ENCODE results near the gene SLC12A7.

Gene SLC12A7

GRCh38 chr5:1053391-1054017 is 58.4 kb downstream of the SLC12A7 start:
- Histone ChIP-seq H3K9me3 (ENCODE audit: control insufficient read depth in 1 of 2, low read length in 2 of 2) (no peaks in the 10 kb centered on the region), H3K4me1 (ENCODE audit: control insufficient read depth in 1 of 2, insufficient read depth in 2 of 2, low read length in 2 of 2) (no peaks in the 10 kb centered on the region), H3K36me3 (ENCODE audit: control insufficient read depth in 1 of 2, insufficient read depth in 2 of 2, low read length in 2 of 2) (peaks cover 25 to 84% of the 10 kb centered on the region in 2 donors), H3K27ac (ENCODE audit: low read depth, low read length) (no peak overlapping the region), H3K27me3 (ENCODE audit: control insufficient read depth in 1 of 2, insufficient read depth in 2 of 2, low read length in 2 of 2) (no peaks in the 10 kb centered on the region), H3K9ac (ENCODE audit: low read depth in 1 of 2, low read length in 2 of 2) (no peak overlapping the region), H3K4me3 (ENCODE audit: low read depth in 1 of 2, low read length in 2 of 2) (no peak overlapping the region)

GRCh38 chr5:1052641-1053390 is 59.0 kb downstream of the SLC12A7 start:
- Histone ChIP-seq H3K36me3 (ENCODE audit: control insufficient read depth in 1 of 2, insufficient read depth in 2 of 2, low read length in 2 of 2) (peaks cover 25 to 78% of the 10 kb centered on the region in 2 donors), H3K4me3 (ENCODE audit: low read depth in 1 of 2, low read length in 2 of 2) (no peak overlapping the region), H3K4me1 (ENCODE audit: control insufficient read depth in 1 of 2, insufficient read depth in 2 of 2, low read length in 2 of 2) (no peaks in the 10 kb centered on the region), H3K27ac (ENCODE audit: low read depth, low read length) (no peak overlapping the region), H3K9me3 (ENCODE audit: control insufficient read depth in 1 of 2, low read length in 2 of 2) (no peaks in the 10 kb centered on the region), H3K27me3 (ENCODE audit: control insufficient read depth in 1 of 2, insufficient read depth in 2 of 2, low read length in 2 of 2) (no peaks in the 10 kb centered on the region), H3K9ac (ENCODE audit: low read depth in 1 of 2, low read length in 2 of 2) (no peak overlapping the region)

GRCh38 chr5:1052076-1052475 is 59.8 kb downstream of the SLC12A7 start:
- Histone ChIP-seq H3K9me3 (ENCODE audit: control insufficient read depth in 1 of 2, low read length in 2 of 2) (no peaks in the 10 kb centered on the region), H3K9ac (ENCODE audit: low read depth in 1 of 2, low read length in 2 of 2) (no peak overlapping the region), H3K36me3 (ENCODE audit: control insufficient read depth in 1 of 2, insufficient read depth in 2 of 2, low read length in 2 of 2) (peaks cover 23 to 71% of the 10 kb centered on the region in 2 donors), H3K27me3 (ENCODE audit: control insufficient read depth in 1 of 2, insufficient read depth in 2 of 2, low read length in 2 of 2) (no peaks in the 10 kb centered on the region), H3K4me3 (ENCODE audit: low read depth in 1 of 2, low read length in 2 of 2) (no peak overlapping the region), H3K4me1 (ENCODE audit: control insufficient read depth in 1 of 2, insufficient read depth in 2 of 2, low read length in 2 of 2) (no peaks in the 10 kb centered on the region), H3K27ac (ENCODE audit: low read depth, low read length) (no peak overlapping the region)

GRCh38 chr5:1051366-1051720 is 60.5 kb downstream of the SLC12A7 start:
- H3K36me3 ChIP-seq (ENCODE audit: control insufficient read depth in 1 of 2, insufficient read depth in 2 of 2, low read length in 2 of 2) = peaks cover 23 to 64% of the 10 kb centered on the region in 2 donors
- no peak overlapping the region for H3K27ac ChIP-seq (ENCODE audit: low read depth, low read length)
- no peaks in the 10 kb centered on the region for H3K27me3 ChIP-seq (ENCODE audit: control insufficient read depth in 1 of 2, insufficient read depth in 2 of 2, low read length in 2 of 2)
- H3K4me3 ChIP-seq (ENCODE audit: low read depth in 1 of 2, low read length in 2 of 2) = no peak overlapping the region
- no peak overlapping the region for H3K9ac ChIP-seq (ENCODE audit: low read depth in 1 of 2, low read length in 2 of 2)
- no peaks in the 10 kb centered on the region for H3K9me3 ChIP-seq (ENCODE audit: control insufficient read depth in 1 of 2, low read length in 2 of 2)
- no peaks in the 10 kb centered on the region for H3K4me1 ChIP-seq (ENCODE audit: control insufficient read depth in 1 of 2, insufficient read depth in 2 of 2, low read length in 2 of 2)

- Histone ChIP-seq H3K4me1 (ENCODE audit: control insufficient read depth in 1 of 2, insufficient read depth in 2 of 2, low read length in 2 of 2) (no peaks in the 10 kb centered on the region), H3K9ac (ENCODE audit: low read depth in 1 of 2, low read length in 2 of 2) (no peak overlapping the region), H3K4me3 (ENCODE audit: low read depth in 1 of 2, low read length in 2 of 2) (no peak overlapping the region), H3K27ac (ENCODE audit: low read depth, low read length) (no peak overlapping the region), H3K27me3 (ENCODE audit: control insufficient read depth in 1 of 2, insufficient read depth in 2 of 2, low read length in 2 of 2) (no peaks in the 10 kb centered on the region), H3K36me3 (ENCODE audit: control insufficient read depth in 1 of 2, insufficient read depth in 2 of 2, low read length in 2 of 2) (peaks cover 19 to 57% of the 10 kb centered on the region in 2 donors), H3K9me3 (ENCODE audit: control insufficient read depth in 1 of 2, low read length in 2 of 2) (no peaks in the 10 kb centered on the region)
Observed at GRCh38 chr5:1050423-1051365, 61.2 kb downstream of the SLC12A7 start.

- Histone ChIP-seq H3K27ac (ENCODE audit: low read depth, low read length) (no peak overlapping the region), H3K9me3 (ENCODE audit: control insufficient read depth in 1 of 2, low read length in 2 of 2) (no peaks in the 10 kb centered on the region), H3K4me1 (ENCODE audit: control insufficient read depth in 1 of 2, insufficient read depth in 2 of 2, low read length in 2 of 2) (no peaks in the 10 kb centered on the region), H3K27me3 (ENCODE audit: control insufficient read depth in 1 of 2, insufficient read depth in 2 of 2, low read length in 2 of 2) (no peaks in the 10 kb centered on the region), H3K4me3 (ENCODE audit: low read depth in 1 of 2, low read length in 2 of 2) (no peak overlapping the region), H3K36me3 (ENCODE audit: control insufficient read depth in 1 of 2, insufficient read depth in 2 of 2, low read length in 2 of 2) (peaks cover 13 to 42% of the 10 kb centered on the region in 2 donors), H3K9ac (ENCODE audit: low read depth in 1 of 2, low read length in 2 of 2) (no peak overlapping the region)
Observed at GRCh38 chr5:1048861-1049838, 62.7 kb downstream of the SLC12A7 start.

- H3K9ac ChIP-seq (ENCODE audit: low read depth in 1 of 2, low read length in 2 of 2) = no peak overlapping the region
- H3K27ac ChIP-seq (ENCODE audit: low read depth, low read length) = no peak overlapping the region
- no peaks in the 10 kb centered on the region for H3K4me1 ChIP-seq (ENCODE audit: control insufficient read depth in 1 of 2, insufficient read depth in 2 of 2, low read length in 2 of 2)
- no peak overlapping the region for H3K4me3 ChIP-seq (ENCODE audit: low read depth in 1 of 2, low read length in 2 of 2)
- H3K9me3 ChIP-seq (ENCODE audit: control insufficient read depth in 1 of 2, low read length in 2 of 2) = no peaks in the 10 kb centered on the region
- H3K27me3 ChIP-seq (ENCODE audit: control insufficient read depth in 1 of 2, insufficient read depth in 2 of 2, low read length in 2 of 2) = no peaks in the 10 kb centered on the region
- peaks cover 13 to 33% of the 10 kb centered on the region in 2 donors for H3K36me3 ChIP-seq (ENCODE audit: control insufficient read depth in 1 of 2, insufficient read depth in 2 of 2, low read length in 2 of 2)
Observed at GRCh38 chr5:1048162-1048721, 63.6 kb downstream of the SLC12A7 start.

GRCh38 chr5:1047332-1047965 is 64.4 kb downstream of the SLC12A7 start:
- H3K27me3 ChIP-seq (ENCODE audit: control insufficient read depth in 1 of 2, insufficient read depth in 2 of 2, low read length in 2 of 2) = no peaks in the 10 kb centered on the region
- no peak overlapping the region for H3K4me3 ChIP-seq (ENCODE audit: low read depth in 1 of 2, low read length in 2 of 2)
- no peak overlapping the region for H3K9ac ChIP-seq (ENCODE audit: low read depth in 1 of 2, low read length in 2 of 2)

More at GRCh38 chr5:1047332-1047965, 64.4 kb downstream of the SLC12A7 start:
- Histone ChIP-seq H3K27ac (ENCODE audit: low read depth, low read length) (no peak overlapping the region), H3K36me3 (ENCODE audit: control insufficient read depth in 1 of 2, insufficient read depth in 2 of 2, low read length in 2 of 2) (peaks cover 10 to 25% of the 10 kb centered on the region in 2 donors), H3K4me1 (ENCODE audit: control insufficient read depth in 1 of 2, insufficient read depth in 2 of 2, low read length in 2 of 2) (no peaks in the 10 kb centered on the region), H3K9me3 (ENCODE audit: control insufficient read depth in 1 of 2, low read length in 2 of 2) (no peaks in the 10 kb centered on the region)
